Heart right ventricle (tissue), 16 donors: ENCODE measurements around the gene EPHA7. TPM values are rescaled to one million over a fixed set of nuclear protein-coding genes. Genes with fewer than 3 reads are reported as not detected.

Source experiments
- ATAC-seq, 8 donors: fragments of 200-7000 bp; cut with Tn5 transposase; one replicate each; pipeline ENCODE4 v1.9.1; 2020; ENCODE audit warnings: mild to moderate bottlenecking in 8 of 8, moderate library complexity in 8 of 8, moderate number of reproducible peaks in 1 of 8
- DNase-seq, 2 donors: peaks; one replicate each; pipeline ENCODE4 v3.0.0-alpha.2; 2020
- H3K27ac ChIP-seq, 10 donors: fragments of 200-600 bp; sonication (generic) in 2 of 10; one replicate each; pipeline versions ENCODE4 v1.5.0 to v1.8.0; 2020 to 2022; ENCODE audit warnings: mild to moderate bottlenecking in 3 of 10
- H3K27me3 ChIP-seq, 7 donors: fragments of 200-600 bp; one replicate each; pipeline ENCODE4 v1.8.0; 2021 to 2022; ENCODE audit warnings: mild to moderate bottlenecking in 2 of 7
- H3K36me3 ChIP-seq, 9 donors: fragments of 200-600 bp; sonication (generic) in 1 of 9; one replicate each; pipeline versions ENCODE4 v1.5.0 to v1.8.0; 2020 to 2022; ENCODE audit warnings: mild to moderate bottlenecking in 2 of 9
- H3K4me1 ChIP-seq, 9 donors: fragments of 200-600 bp; sonication (generic) in 1 of 9; one replicate each; pipeline versions ENCODE4 v1.5.0 to v1.8.0; 2020 to 2022; ENCODE audit warnings: mild to moderate bottlenecking in 4 of 9
- H3K4me3 ChIP-seq, 10 donors: fragments of 200-600 bp; sonication (generic) in 2 of 10; one replicate each; pipeline versions ENCODE4 v1.5.0 to v1.8.0; 2020 to 2022; ENCODE audit warnings: mild to moderate bottlenecking in 7 of 10, moderate library complexity in 2 of 10
- H3K9me3 ChIP-seq, 11 donors: fragments of 200-600 bp in 10 of 11; sonication (generic) in 2 of 11; one replicate each; pipeline versions ENCODE4 v1.5.0 to v1.8.0; 2013 to 2022; ENCODE audit warnings: mild to moderate bottlenecking in 2 of 11, control low read depth in 1 of 11, moderate library complexity in 1 of 11
- WGBS, 2 donors: extraction: QIAGEN DNeasy Blood & Tissue Kit; methylation state at CpG; one replicate each; pipeline ENCODE4 v1.1.7; 2013; ENCODE audit warnings: inconsistent platforms in 1 of 2; 5-methylcytosine and 5-hydroxymethylcytosine counted together
- intact Hi-C, 10 donors: fragments of 100-400 bp; cut with DNase I; formaldehyde crosslinking; loops; one replicate each; pipeline versions ENCODE4 v1.11.1 to v1.14.2; 2022
- polyA plus RNA-seq, 2 donors: library from polyadenylated mRNA; stranded (reverse); fragments of 200-250 nt; gene quantifications; one replicate each; pipeline ENCODE4 v1.2.3, GENCODE V29; 2013
- total RNA-seq, 10 donors: library from RNA; stranded (reverse); fragmentation: NEBNext Ultra II Directional in 3 of 10; extraction: Animal tissue kit (Norgen Biotek cat#: 25700) in 3 of 10; gene quantifications; one replicate each; pipeline versions ENCODE4 v1.2.1 to v1.2.4, GENCODE V29; 2021 to 2023
- TF ChIP-seq, protein P1 (sequence below), 9 donors: fragments of 200-600 bp; sonication (generic) in 2 of 9; IDR thresholded peaks; one replicate each; pipeline versions ENCODE4 v1.5.0 to v1.8.0; 2021 to 2022; ENCODE audit warnings: antibody characterized with exemption in 9 of 9, mild to moderate bottlenecking in 5 of 9, moderate library complexity in 1 of 9
- donor health status: Arrhythmogenic right ventricular cardiomyopathy.
- donor health status: ischemic (EF 13 %, LVEDD 7.1; RV severe dilation, severe dysfunction).
- donor health status: healthy with polysubstance abuse.
- donor health status: DM: no; HTN: yes; CAD: no.
- donor health status: DM: no; HTN: no; CAD: no.
- donor health status: ischemic (EF 25% LVEDD 6.9; RV normal size, moderate dysfunction).
- donor health status: ischemic (EF 25% LVEDD 5.7; RV mildly dilated, moderate dysfunction).
- donor health status: healthy.
- donor health status: DM: yes; HTN: yes; CAD: no.
- donor health status: Ischemic cardiomyopathy.
- donor health status: ischemic (EF 35%, LVEDD 5.7; RV mildly dilated, moderate dysfunction).
- donor health status: nonischemic (EF 11% LVEDD 7.7; RV severe dilation, severe dysfunction).
- donor health status: DM: yes; HTN: yes; CAD: no.
- donor health status: PGD.
- donor health status: ischemic (EF 29% LVEDD 5.4; RV normal size, mild dysfunction).
- donor health status: nonischemic (EF 23%, LVEDD 6.1; RV moderate dilation, normal function).

EPHA7 gene
- total and polyA plus RNA-seq, 12 donors, result 0.22 to 15.1 (median 2.7) TPM

DNA sequence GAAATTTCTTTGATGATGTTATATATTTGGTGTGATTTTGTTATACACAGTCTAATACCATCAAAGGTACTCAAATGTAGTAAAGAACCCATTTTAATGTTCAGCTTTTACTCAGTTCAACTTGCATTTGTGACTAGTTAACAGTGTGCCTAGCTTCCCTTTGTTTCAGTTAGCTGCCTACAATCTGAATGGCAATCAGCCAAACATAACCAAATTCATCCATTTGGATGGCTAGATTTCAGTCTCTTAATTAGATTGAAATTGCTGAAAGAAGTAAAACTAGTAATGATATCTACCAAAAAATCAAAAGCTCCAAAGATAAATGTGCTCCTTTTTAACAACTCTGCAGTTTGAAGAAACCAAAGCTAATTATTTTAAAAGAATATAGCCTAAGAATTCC is 6.9 kb downstream of the EPHA7 start:
- TF ChIP-seq, protein P1, sequence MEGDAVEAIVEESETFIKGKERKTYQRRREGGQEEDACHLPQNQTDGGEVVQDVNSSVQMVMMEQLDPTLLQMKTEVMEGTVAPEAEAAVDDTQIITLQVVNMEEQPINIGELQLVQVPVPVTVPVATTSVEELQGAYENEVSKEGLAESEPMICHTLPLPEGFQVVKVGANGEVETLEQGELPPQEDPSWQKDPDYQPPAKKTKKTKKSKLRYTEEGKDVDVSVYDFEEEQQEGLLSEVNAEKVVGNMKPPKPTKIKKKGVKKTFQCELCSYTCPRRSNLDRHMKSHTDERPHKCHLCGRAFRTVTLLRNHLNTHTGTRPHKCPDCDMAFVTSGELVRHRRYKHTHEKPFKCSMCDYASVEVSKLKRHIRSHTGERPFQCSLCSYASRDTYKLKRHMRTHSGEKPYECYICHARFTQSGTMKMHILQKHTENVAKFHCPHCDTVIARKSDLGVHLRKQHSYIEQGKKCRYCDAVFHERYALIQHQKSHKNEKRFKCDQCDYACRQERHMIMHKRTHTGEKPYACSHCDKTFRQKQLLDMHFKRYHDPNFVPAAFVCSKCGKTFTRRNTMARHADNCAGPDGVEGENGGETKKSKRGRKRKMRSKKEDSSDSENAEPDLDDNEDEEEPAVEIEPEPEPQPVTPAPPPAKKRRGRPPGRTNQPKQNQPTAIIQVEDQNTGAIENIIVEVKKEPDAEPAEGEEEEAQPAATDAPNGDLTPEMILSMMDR (IDR thresholded peaks at IDR 0.05), result no peak
- ATAC-seq (no peak), DNase-seq (no peak)
- H3K9me3 ChIP-seq, result no peaks in the 10 kb centered on the region
- intact Hi-C loops, result no loop called here
- peaks cover 0 to 12% (median 7%) of the 10 kb centered on the region in 9 donors for H3K4me1 ChIP-seq
- H3K27me3 ChIP-seq, result peaks cover 0 to 62% (median 40%) of the 10 kb centered on the region in 7 donors
- H3K36me3 ChIP-seq, result no peaks in the 10 kb centered on the region
- H3K27ac ChIP-seq, result no peak overlapping the region
- no peak overlapping the region for H3K4me3 ChIP-seq

DNA sequence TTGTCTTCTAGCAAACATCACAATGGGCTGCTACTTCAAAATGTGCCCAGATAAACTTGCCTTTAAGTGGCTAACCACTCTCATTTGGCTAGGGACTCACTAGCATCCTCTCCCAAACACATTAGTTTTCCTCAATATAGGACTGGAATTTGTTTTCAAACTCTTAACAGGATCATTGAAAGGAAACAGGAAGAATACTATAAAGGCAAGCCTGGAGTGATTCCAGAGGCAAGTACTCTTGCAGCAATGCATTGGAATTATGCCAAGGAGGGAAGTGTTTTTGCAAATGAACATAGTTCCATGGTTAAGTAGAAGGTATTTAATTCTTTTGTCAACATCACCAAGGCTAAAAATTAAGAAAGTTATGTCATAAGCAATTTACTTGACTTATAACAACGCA is 12.2 kb downstream of the EPHA7 start:
- ATAC-seq, result peak in 3 of 8 donors; percentile 42 to 52 (median 46)
- WGBS, 2 donors, result 47 to 56% methylated on average over 1 of the region's 1 CpG
- TF ChIP-seq, protein P1 (IDR thresholded peaks at IDR 0.05), result no peak

DNA sequence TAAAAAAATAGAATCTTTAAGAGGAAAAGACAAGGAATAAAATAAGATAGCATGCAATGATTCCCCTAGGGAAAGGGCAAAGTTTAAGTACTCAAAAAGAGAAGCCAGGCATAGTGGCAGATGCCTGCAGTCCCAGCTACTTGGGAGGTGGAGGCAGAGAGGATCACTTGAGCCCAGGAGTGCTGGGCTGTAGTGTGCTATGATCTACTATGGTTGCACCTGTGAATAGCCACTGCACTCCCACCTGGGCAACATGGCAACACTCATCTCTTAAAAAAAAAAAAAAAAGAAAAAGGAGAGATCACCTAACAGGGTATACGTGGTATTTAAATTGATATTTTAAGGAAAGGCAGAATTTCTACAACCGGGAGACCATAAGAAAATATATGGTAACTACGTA is 16.0 kb downstream of the EPHA7 start:
- intact Hi-C loops, result no loop called here
- H3K9me3 ChIP-seq, result no peaks in the 10 kb centered on the region

More for the DNA sequence above, 12.2 kb downstream of the EPHA7 start:
- Histone ChIP-seq H3K9me3 (no peaks in the 10 kb centered on the region), H3K4me1 (peaks cover 0 to 10% (median 0%) of the 10 kb centered on the region in 9 donors), H3K27ac (no peak overlapping the region), H3K36me3 (no peaks in the 10 kb centered on the region), H3K4me3 (no peak overlapping the region), H3K27me3 (peaks cover 0 to 11% (median 0%) of the 10 kb centered on the region in 7 donors)
- DNase-seq, result no peak
- intact Hi-C loops, result no loop called here

DNA sequence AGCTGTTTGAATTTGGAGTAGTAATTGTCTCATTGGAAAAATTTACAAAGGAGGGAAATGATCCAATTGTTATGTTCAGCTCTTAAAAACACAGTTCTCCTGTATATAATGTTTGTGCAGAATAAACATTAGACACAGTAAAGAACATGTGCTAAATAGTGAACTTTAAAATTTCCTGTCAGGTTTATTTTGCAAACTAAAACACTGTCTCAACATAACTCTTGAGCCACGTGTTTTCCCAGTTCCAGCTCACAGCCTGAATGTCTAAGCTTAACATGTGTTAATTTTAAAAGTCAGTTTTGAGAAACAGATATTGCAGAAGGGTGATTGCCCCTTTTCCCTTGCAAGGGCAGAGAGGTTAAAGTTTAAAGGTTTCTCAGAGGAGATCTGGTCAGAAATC is 20.6 kb downstream of the EPHA7 start:
- peaks cover 0 to 18% (median 0%) of the 10 kb centered on the region in 7 donors for H3K27me3 ChIP-seq
- H3K4me1 ChIP-seq, result no peaks in the 10 kb centered on the region
- no peak overlapping the region for H3K27ac ChIP-seq
- no peaks in the 10 kb centered on the region for H3K9me3 ChIP-seq
- intact Hi-C loops, result no loop called here
- H3K4me3 ChIP-seq, result no peak overlapping the region
- ATAC-seq (no peak), DNase-seq (no peak)
- 15 to 28% methylated on average over 1 of the region's 1 CpG for WGBS, 2 donors
- H3K36me3 ChIP-seq, result no peaks in the 10 kb centered on the region
- TF ChIP-seq, protein P1 (IDR thresholded peaks at IDR 0.05), result no peak

More for the DNA sequence above, 16.0 kb downstream of the EPHA7 start:
- H3K4me1 ChIP-seq, result peaks cover 0 to 10% (median 0%) of the 10 kb centered on the region in 9 donors
- H3K27me3 ChIP-seq, result peaks cover 0 to 14% (median 0%) of the 10 kb centered on the region in 7 donors
- TF ChIP-seq, protein P1 (IDR thresholded peaks at IDR 0.05), result no peak
- H3K27ac ChIP-seq, result no peak overlapping the region
- no peak overlapping the region for H3K4me3 ChIP-seq
- DNase-seq, result no peak
- ATAC-seq, result no peak
- 95 to 98% methylated on average over 3 of the region's 3 CpGs for WGBS, 2 donors
- H3K36me3 ChIP-seq, result no peaks in the 10 kb centered on the region
